HepG2 (cell line): ENCODE data around the gene TSHZ2. TPM values are rescaled to one million over a fixed set of nuclear protein-coding genes. Genes with fewer than 3 reads are reported as not detected.

Experiments
- ATAC-seq: fragments of 200-7000 bp; cut with Tn5 transposase; 3 replicates; pipeline ENCODE4 v1.9.1; 2020; ENCODE audit warnings: mild to moderate bottlenecking, moderate library complexity
- BruUV-seq: library from RNA; stranded (reverse); fragments of 400-500 nt; replicated peaks from 2 replicates; lab custom pipeline; 2021; lab: Mats Ljungman, UMichigan
- CTCF ChIA-PET: fragments of 300-600 bp; formaldehyde crosslinking; extraction: SDS; loops from one replicate; lab custom pipeline; 2021; ENCODE audit warnings: low total read pairs, inconsistent platforms, low intra/inter-chr PET ratio; lab: Yijun Ruan, JAX
- POLR2A ChIA-PET: fragments of 350-600 bp; sonication (Branson Sonifier 250); formaldehyde crosslinking; loops from one replicate; lab custom pipeline; 2020; ENCODE audit warnings: antibody characterized with exemption, inconsistent platforms; lab: Yijun Ruan, JAX
- DNase-seq: peaks from one replicate; pipeline ENCODE4 v3.0.0-alpha.2; 2015; ENCODE audit warnings: low spot score
- FAIRE-seq: peaks from 3 replicates; lab custom pipeline; 2011; peaks lifted over from hg19 to GRCh38; lab: Jason Lieb, UNC
- H2AFZ ChIP-seq: one replicate; pipeline ENCODE4 v1.6.1; 2011; ENCODE audit warnings: low read length, inconsistent platforms
- H3K27ac ChIP-seq: fragments of 300-600 bp; 3 replicates; pipeline ENCODE4 v1.8.0; 2011; ENCODE audit warnings: mixed run types, mild to moderate bottlenecking, mixed read lengths, low read length, inconsistent platforms; ENCODE audit not compliant: insufficient read depth; ENCODE audit errors: extremely low read length
- H3K27me3 ChIP-seq, 2 experiments: fragments of 200-600 bp in 1 of 2; 2 replicates in 1 of 2; 3 replicates in 1 of 2; pipeline versions ENCODE4 v1.6.0 to v1.8.0; 2011; ENCODE audit warnings: low read length in 2 of 2, mild to moderate bottlenecking in 2 of 2, moderate library complexity in 2 of 2, inconsistent platforms in 1 of 2; ENCODE audit not compliant: insufficient read depth in 2 of 2, control insufficient read depth in 1 of 2
- H3K36me3 ChIP-seq, 2 experiments: fragments of 200-600 bp in 1 of 2; replicated peaks in 1 of 2; 2 replicates in 1 of 2; 3 replicates in 1 of 2; pipeline versions ENCODE4 v1.5.1 to v1.8.0; 2011; ENCODE audit warnings: low read length in 2 of 2, inconsistent platforms in 1 of 2; ENCODE audit not compliant: insufficient read depth in 2 of 2, control insufficient read depth in 1 of 2
- H3K4me1 ChIP-seq: 2 replicates; pipeline ENCODE4 v1.5.1; 2012; ENCODE audit warnings: low read length, inconsistent platforms; ENCODE audit not compliant: insufficient read depth
- H3K4me2 ChIP-seq: 2 replicates; pipeline ENCODE4 v1.6.0; 2011; ENCODE audit warnings: low read depth, low read length, inconsistent platforms
- H3K4me3 ChIP-seq, 3 experiments: fragments of 200-600 bp in 1 of 3; sonication (generic), shearing (Covaris generic) in 1 of 3; replicated peaks in 1 of 3; 2 replicates each; pipeline ENCODE4 v1.5.1; 2011 to 2016; ENCODE audit warnings: low read length in 3 of 3, inconsistent platforms in 2 of 3, low read depth in 2 of 3, mild to moderate bottlenecking in 2 of 3, control low read depth in 1 of 3, mixed read lengths in 1 of 3; ENCODE audit not compliant: insufficient read depth in 1 of 3
- H3K79me2 ChIP-seq: one replicate; pipeline ENCODE4 v1.6.1; 2011; ENCODE audit warnings: low read length, inconsistent platforms; ENCODE audit not compliant: insufficient read depth
- H3K9ac ChIP-seq: 2 replicates; pipeline ENCODE4 v1.6.0; 2011; ENCODE audit warnings: mild to moderate bottlenecking, low read depth, low read length, inconsistent platforms; ENCODE audit not compliant: insufficient read depth
- H3K9me3 ChIP-seq: 2 replicates; pipeline ENCODE4 v1.5.1; 2012; ENCODE audit warnings: mild to moderate bottlenecking, low read length
- H4K20me1 ChIP-seq: 2 replicates; pipeline ENCODE4 v1.6.0; 2011; ENCODE audit warnings: inconsistent platforms, mild to moderate bottlenecking, low read length, moderate library complexity; ENCODE audit not compliant: insufficient read depth
- CENPBD1 ChIP-seq: sonication (generic); formaldehyde crosslinking; IDR thresholded peaks from 2 replicates; pipeline ENCODE4 v1.8.0; 2022; ENCODE audit warnings: missing genetic modification reagents, low read depth, mild to moderate bottlenecking, borderline replicate concordance
- EP300 ChIP-seq, 3 experiments: sonication (generic) in 1 of 3; formaldehyde crosslinking in 1 of 3; IDR thresholded peaks; 2 replicates each; pipeline versions ENCODE4 v1.5.1 to v1.6.1; 2011 to 2020; ENCODE audit warnings: low read depth in 2 of 3, low read length in 2 of 3, borderline replicate concordance in 1 of 3, improper control_type of control experiment in 1 of 3, mild to moderate bottlenecking in 1 of 3, missing genetic modification reagents in 1 of 3, moderate library complexity in 1 of 3
- MED13 ChIP-seq: sonication (generic); formaldehyde crosslinking; IDR thresholded peaks from 2 replicates; pipeline ENCODE4 v1.5.0; 2020; ENCODE audit warnings: missing genetic modification reagents
- NR3C1 ChIP-seq: sonication (generic); formaldehyde crosslinking; IDR thresholded peaks from 2 replicates; pipeline ENCODE4 v1.4.0; 2020; ENCODE audit warnings: missing genetic modification reagents
- PREB ChIP-seq: sonication (generic); formaldehyde crosslinking; IDR thresholded peaks from 2 replicates; pipeline ENCODE4 v1.4.0; 2020; ENCODE audit warnings: missing genetic modification reagents
- THAP7 ChIP-seq: sonication (generic); formaldehyde crosslinking; IDR thresholded peaks from 2 replicates; pipeline ENCODE4 v1.8.1; 2023; ENCODE audit warnings: mild to moderate bottlenecking, missing genetic modification reagents
- WIZ ChIP-seq: sonication (generic); formaldehyde crosslinking; IDR thresholded peaks from 2 replicates; pipeline ENCODE4 v1.5.1; 2020; ENCODE audit warnings: mild to moderate bottlenecking, missing genetic modification reagents
- ZHX1 ChIP-seq: sonication (generic); formaldehyde crosslinking; IDR thresholded peaks from 2 replicates; pipeline ENCODE4 v1.8.1; 2022; ENCODE audit warnings: low read depth, mild to moderate bottlenecking, missing genetic modification reagents
- ZNF44 ChIP-seq: sonication (generic); formaldehyde crosslinking; IDR thresholded peaks from 2 replicates; pipeline ENCODE4 v1.5.1; 2020; ENCODE audit warnings: mild to moderate bottlenecking, missing genetic modification reagents
- ZNF720 ChIP-seq: sonication (generic); formaldehyde crosslinking; IDR thresholded peaks from 2 replicates; pipeline ENCODE4 v1.4.0; 2020; ENCODE audit warnings: missing genetic modification reagents
- ZNF850 ChIP-seq: sonication (generic); formaldehyde crosslinking; conservative IDR thresholded peaks from 2 replicates; pipeline ENCODE4 v1.9.0; 2021; ENCODE audit warnings: mild to moderate bottlenecking, missing genetic modification reagents
- WGBS: methylation state at CpG from one replicate; pipeline ENCODE4 v1.1.6; 2017; ENCODE audit warnings: low lambda C conversion rate; 5-methylcytosine and 5-hydroxymethylcytosine counted together
- in situ Hi-C: cut with HindIII; loops from 2 replicates; pipeline ENCODE4 v1.10.0; 2017; ENCODE audit warnings: low pct_unique_long_range_greater_than_20kb; ENCODE audit not compliant: extremely low pct_ligation_motif_present
- intact Hi-C: fragments of 100-400 bp; cut with micrococcal nuclease; formaldehyde crosslinking; loops from one replicate; pipeline ENCODE4 v1.10.0; 2022; ENCODE audit not compliant: unreplicated experiment
- polyA plus RNA-seq, 8 experiments: library from polyadenylated mRNA; depleted of rRNA in 3 of 8; stranded (reverse) in 7 of 8; unstranded in 1 of 8; fragments of >200 nt; fragmentation: Illumina TruSeq in 4 of 8; extraction: Trizol in 4 of 8; gene quantifications; 2 replicates each; pipeline versions ENCODE4 v1.2.1 to v1.2.3, GENCODE V29; 2011 to 2016; ENCODE audit warnings: low read depth in 4 of 8, missing spikeins in 1 of 8, mixed read lengths in 1 of 8; ENCODE audit not compliant: insufficient read depth in 1 of 8
- total RNA-seq, 5 experiments: library from RNA; depleted of rRNA; stranded (reverse); fragments of >200 nt; fragmentation: Illumina TruSeq; extraction: Trizol; gene quantifications; 2 replicates each; pipeline ENCODE4 v1.2.3, GENCODE V29; 2016; ENCODE audit warnings: low read depth in 1 of 5

The TSHZ2 gene
- total and polyA plus RNA-seq, 2 of the 13 experiments (the other 11 are each of a cell fraction or from before 2014, with no cell fraction given) = 0.01 TPM; not detected in 1

- Histone ChIP-seq H3K27me3 (no peaks in the 10 kb centered on the region), H2AFZ (no peak overlapping the region), H3K4me1 (no peaks in the 10 kb centered on the region)
- TF ChIP-seq CENPBD1 (CRISPR knock-in tag) = no peak
- TF ChIP-seq ZNF44 = no peak
- no peak for TF ChIP-seq PREB
- no peak for TF ChIP-seq ZNF720 (CRISPR knock-in tag)
- TF ChIP-seq ZNF850 (CRISPR knock-in tag) = no peak
- TF ChIP-seq ZHX1 = no peak
- TF ChIP-seq NR3C1 (CRISPR knock-in tag) = no peak
- TF ChIP-seq THAP7 (CRISPR knock-in tag) = no peak
- TF ChIP-seq EP300 (IDR thresholded peaks at IDR 0.05; ENCODE audit: low read depth in 2 of 2, low read length in 2 of 2) = no peak
- TF ChIP-seq EP300 (CRISPR knock-in tag; IDR thresholded peaks at IDR 0.05; ENCODE audit: borderline replicate concordance) = no peak
- TF ChIP-seq WIZ = no peak
- no peak for TF ChIP-seq MED13
- TF ChIP-seq, all 625 proteins: peak for 0
- Histone ChIP-seq H3K36me3 (no peaks in the 10 kb centered on the region), H3K27ac (no peak overlapping the region), H4K20me1 (no peaks in the 10 kb centered on the region), H3K9me3 (no peaks in the 10 kb centered on the region), H3K4me2 (no peak overlapping the region), H3K9ac (no peak overlapping the region), H3K4me3 (no peak overlapping the region), H3K79me2 (no peaks in the 10 kb centered on the region)
- POLR2A ChIA-PET = no interaction called here
- BruUV-seq = no TSS peak
- DNase-seq (no peak), FAIRE-seq (no peak), ATAC-seq (peak; percentile 53; the same call in 2 of the 3 replicates)
- intact Hi-C loops = no loop called here
- CTCF ChIA-PET = no interaction called here
- in situ Hi-C loops = no loop called here
- WGBS = 45% methylated on average over 11 of the region's 11 CpGs
Measured at GRCh38 chr20:53141201-53142050, 169.3 kb downstream of the TSHZ2 start.
